GM03348 (cell line): ENCODE data around the gene NEURL3.
"Not testable (repeated sequence)": the region's sequence is repeated elsewhere in the genome, so short reads cannot be mapped to it uniquely, and the experiment has no call there.

Source experiments
- DNase-seq: peaks from one replicate; pipeline ENCODE4 v3.0.0; 2012; ENCODE audit warnings: low spot score

Gene NEURL3

GRCh38 chr2:96506016-96506906 lies 1.1 kb upstream of the NEURL3 start:
- no peak for DNase-seq

DNA sequence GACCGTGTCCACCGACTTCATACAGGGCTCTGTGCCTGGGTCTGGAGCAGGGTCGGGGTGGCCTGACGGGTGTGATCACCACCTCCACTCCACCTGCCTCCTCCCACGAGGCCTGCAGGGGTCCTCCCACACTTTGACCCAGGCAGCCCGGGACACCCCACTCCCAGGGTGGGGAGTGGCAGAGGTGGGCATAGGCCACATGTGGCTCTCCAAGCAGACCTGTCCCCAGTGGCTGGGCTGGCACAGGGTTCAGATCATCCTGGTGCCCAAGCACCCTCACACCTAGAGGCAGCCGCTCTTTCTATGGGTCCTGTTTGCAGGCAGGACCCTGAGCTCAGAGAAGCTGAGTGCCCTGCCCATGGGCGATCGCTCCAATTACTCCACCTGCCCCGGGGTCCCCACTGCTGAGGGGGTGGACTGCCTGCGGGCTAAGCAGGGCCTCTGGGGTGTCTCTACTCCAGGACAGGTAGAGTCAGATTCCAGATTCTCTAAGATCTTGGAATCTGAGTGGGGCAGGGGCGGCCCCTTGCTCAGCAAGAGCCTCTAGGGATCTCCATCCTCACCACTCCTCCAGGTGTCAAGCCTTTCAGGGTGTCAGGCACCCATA lies 1.4 kb downstream of the NEURL3 start:
- DNase-seq, result no peak

DNA sequence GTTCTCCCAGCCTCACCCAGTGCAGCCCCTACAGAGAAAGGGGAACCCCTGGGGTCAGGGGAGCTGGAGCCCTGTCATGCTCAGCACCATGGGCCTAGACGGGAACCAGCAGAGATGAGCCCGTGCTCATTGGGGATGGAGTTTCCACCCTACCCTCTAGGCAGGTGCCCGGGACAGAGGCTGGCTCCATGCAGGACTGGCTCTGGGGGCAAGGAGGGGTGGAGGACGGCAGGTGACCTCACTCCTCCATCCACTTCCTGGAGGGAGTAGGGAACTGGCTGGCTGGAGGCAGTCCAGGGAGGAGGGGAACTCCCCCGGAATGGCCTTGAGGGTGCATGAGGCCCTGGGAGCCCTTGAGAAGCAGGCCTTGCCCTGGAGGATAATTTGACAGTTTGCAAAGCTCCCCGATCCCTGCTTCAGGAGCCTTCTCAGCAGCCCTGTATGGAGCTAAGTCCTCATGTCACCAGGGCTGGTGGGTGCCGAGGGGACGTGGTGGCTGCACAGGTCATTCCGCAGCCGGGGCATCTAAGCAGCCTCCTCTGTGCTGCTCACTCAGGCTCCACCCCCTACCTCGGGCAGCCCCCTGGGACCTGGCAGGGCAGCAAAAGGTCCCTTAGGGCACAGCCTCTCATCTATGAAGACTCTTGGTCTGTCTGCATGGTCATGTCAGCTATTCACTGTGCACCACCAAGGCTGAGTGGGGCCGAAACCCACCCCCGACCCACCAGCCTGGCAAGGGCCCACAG lies 2.1 kb downstream of the NEURL3 start:
- no peak for DNase-seq

DNA sequence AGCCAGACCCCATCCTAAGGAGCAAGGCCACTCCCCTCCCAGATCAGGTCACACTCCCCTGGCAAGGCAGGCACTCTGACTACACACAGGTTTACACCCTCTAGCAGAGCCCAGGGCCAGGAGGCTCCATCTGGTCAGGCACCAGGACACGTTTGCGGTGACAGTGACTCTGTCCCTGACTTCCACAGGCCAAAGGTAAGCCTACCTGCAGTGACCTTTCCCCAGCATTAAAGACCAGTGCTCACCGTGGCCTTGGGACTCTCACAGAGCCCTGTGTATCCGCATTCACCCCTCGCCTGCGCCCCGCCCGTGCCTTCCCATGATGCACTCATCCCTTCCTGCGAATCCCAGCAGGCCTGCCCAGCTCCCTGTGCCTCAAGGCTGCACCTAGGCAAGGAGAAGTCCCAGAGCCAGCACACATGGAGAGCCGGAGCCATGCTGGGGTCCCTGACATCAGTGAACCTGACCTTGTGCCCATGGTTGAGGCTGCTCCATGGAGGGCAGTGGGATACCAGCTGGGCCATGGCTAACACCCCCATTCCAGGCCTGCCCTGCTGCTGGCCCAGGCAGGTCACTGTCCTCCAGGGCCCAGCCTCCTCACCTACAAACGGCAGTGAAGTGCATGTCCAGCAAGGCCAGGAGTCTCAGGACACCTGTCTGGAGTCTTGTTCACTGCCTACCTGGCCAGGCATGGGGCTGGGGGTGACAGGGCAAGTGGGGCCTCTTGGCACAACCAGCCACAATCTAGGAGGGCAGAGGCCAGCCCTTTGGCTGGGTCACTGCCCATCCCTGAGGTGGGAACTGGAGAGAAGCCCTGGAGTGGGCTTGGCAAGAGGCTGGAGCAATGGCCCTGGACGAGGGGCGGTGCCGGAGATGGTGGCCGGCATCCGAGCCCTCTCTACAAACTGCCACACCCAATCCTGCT lies 3.0 kb downstream of the NEURL3 start:
- no peak for DNase-seq

- DNase-seq, result no peak
Observed at GRCh38 chr2:96501471-96501874, 3.7 kb downstream of the NEURL3 start.

- DNase-seq, result no peak
Observed at GRCh38 chr2:96500385-96501066, 4.6 kb downstream of the NEURL3 start.

GRCh38 chr2:96499061-96499960 lies 5.8 kb downstream of the NEURL3 start:
- no peak for DNase-seq

GRCh38 chr2:96498611-96499010 lies 6.5 kb downstream of the NEURL3 start:
- DNase-seq, result not testable (repeated sequence)

GRCh38 chr2:96498021-96498431 lies 7.1 kb downstream of the NEURL3 start:
- DNase-seq, result no peak

DNA sequence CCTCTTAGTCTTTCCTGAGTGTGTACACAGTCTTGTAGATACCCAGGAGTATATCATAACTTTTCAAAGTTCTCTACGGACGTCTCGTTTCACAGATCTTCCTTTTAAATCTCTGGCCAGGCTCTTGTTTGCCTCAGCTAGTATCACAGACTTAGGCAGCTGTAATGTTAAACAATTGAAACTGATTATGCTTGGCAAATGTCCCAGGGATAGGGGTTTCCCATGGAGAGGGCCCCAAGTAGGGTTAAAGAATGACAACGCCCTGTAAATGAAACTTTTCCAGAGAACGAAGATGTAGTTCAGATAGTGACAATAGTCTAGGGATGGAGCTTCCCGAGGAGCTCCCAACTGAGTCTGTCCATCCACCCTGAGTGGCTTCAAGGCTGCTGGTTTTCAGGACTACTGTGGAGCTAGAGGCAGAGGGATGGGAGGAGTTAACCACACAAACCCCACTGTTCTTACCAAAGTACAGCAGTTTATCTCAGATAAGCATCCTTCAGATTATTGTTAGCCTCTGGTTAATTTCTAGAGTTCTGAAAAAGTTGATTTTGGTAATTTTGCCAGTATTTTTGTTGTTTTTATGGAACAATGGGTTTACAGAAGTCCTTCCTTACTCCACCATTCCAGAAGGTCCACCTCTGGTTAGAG lies 9.1 kb downstream of the NEURL3 start:
- DNase-seq, result no peak

DNA sequence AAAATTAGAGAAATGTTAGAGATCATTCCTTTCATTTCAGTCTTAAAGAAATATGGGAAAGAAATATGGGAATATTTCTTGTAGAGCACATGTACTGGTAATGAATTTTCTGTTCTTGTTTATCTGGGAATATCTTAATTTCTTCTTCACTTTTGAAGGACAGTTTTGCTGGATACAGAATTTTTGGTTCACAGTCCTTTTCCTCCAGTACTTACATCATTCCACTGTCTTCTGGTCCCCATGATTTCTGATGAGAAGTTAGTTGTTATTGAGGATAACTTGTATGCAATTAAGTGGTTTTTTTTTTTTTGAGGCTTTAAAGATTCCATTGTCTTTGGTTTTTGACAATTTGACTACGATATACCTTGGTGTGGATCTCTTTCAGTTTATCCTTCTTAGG lies 11.0 kb downstream of the NEURL3 start:
- no peak for DNase-seq

DNA sequence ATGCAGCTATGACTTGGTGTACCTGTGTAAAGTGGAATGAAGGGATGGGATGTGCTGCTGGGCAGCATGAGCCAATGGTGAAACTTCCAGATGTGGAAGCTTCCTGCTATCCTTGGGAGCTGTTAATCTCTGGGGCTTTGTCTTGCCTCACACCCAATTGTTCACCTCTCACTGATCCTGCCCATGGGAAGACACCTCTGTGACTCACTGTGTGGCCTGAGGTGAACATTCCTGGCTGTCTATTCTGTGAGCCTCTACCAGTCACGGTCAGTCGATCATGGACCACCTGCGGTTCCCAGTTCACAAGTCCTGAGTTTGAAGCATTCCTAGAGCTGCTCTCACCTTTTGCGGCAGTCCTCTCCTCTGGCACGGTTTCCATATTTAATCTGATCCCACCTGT lies 12.1 kb downstream of the NEURL3 start:
- no peak for DNase-seq

GRCh38 chr2:96491860-96492497 lies 13.2 kb downstream of the NEURL3 start:
- no peak for DNase-seq

GRCh38 chr2:96489663-96490062 lies 15.5 kb downstream of the NEURL3 start:
- no peak for DNase-seq

- DNase-seq, result no peak
Observed at GRCh38 chr2:96489261-96489660, 15.9 kb downstream of the NEURL3 start.

GRCh38 chr2:96486696-96487095 lies 18.5 kb downstream of the NEURL3 start:
- no peak for DNase-seq

DNA sequence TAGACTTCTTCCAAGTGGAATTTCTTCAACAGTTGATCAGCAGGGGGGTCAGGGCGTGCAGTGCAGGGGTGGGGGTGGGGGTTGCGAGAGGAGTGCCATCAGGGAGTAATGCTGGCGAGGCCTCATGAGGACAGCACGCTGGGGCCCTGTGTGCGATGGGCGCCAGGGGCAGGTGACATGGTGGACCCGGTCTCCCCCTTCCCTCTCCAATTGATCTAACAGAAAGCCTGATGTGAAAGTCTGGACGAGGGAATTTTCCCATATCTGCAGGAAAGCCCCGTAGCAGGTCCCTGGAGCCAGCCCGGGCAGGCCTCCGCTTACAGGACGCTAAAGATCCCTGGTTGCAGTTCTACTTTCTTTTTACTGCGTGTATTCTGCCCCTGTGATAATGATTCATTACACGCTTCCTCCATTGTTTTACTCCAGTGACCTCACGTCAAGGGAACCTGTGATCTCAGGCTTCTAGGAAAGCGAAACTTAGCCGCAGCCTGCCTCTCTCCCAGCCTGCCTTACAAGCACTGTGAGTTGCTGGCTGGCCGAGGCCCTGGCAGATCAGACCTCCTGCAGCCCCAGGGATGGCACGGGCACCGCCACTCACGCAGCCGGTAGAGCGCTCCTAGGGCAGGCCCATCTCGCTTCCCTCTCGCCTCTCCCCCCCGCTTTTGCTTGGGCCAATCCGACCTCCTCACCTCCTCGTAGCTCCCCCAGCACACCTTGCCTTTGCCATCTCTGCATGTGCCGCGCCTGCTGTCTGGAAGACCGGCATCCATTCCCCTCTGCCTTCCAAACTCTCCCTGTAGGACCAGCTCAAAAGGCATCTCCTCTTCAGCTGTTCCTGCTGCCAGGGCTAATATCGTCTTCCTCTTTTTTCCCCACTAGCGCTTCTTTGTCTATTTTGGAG lies 19.2 kb downstream of the NEURL3 start:
- DNase-seq, result peak; percentile 85

- DNase-seq, result no peak
Observed at GRCh38 chr2:96485350-96485749, 19.8 kb downstream of the NEURL3 start.
